Right cardiac atrium (tissue), 5 donors: ENCODE results near the gene LSAMP. TPM values are rescaled to one million over a fixed set of nuclear protein-coding genes. Genes with fewer than 3 reads are reported as not detected.

Experiments
- ATAC-seq, 2 donors: fragments of 200-7000 bp; cut with Tn5 transposase; one replicate each; pipeline versions ENCODE4 v1.8.0 to v1.9.1; 2020; ENCODE audit warnings: moderate library complexity in 2 of 2, mild to moderate bottlenecking in 1 of 2
- DNase-seq, 3 donors: peaks; one replicate each; pipeline ENCODE4 v3.0.0-alpha.2; 2020
- H3K27ac ChIP-seq: one replicate; pipeline ENCODE4 v1.5.1; 2013; ENCODE audit warnings: mild to moderate bottlenecking, low read length, control low read depth, moderate library complexity
- H3K27me3 ChIP-seq: one replicate; pipeline ENCODE4 v1.6.1; 2013; ENCODE audit not compliant: control insufficient read depth, insufficient read depth
- H3K4me1 ChIP-seq: one replicate; pipeline ENCODE4 v1.6.1; 2013; ENCODE audit warnings: low read length; ENCODE audit not compliant: control insufficient read depth, insufficient read depth
- H3K4me3 ChIP-seq: one replicate; pipeline ENCODE4 v1.5.1; 2013; ENCODE audit warnings: low read length, control low read depth
- H3K9me3 ChIP-seq: one replicate; pipeline ENCODE4 v1.6.1; 2013; ENCODE audit warnings: low read length; ENCODE audit not compliant: control insufficient read depth
- WGBS: extraction: QIAGEN DNeasy Blood & Tissue Kit; methylation state at CpG from one replicate; pipeline ENCODE4 v1.1.7; 2013; 5-methylcytosine and 5-hydroxymethylcytosine counted together
- intact Hi-C, 4 donors: fragments of 100-400 bp; cut with DNase I; formaldehyde crosslinking; loops; one replicate each; pipeline versions ENCODE4 v1.11.0 to v1.14.0; 2022 to 2023
- polyA plus RNA-seq: library from polyadenylated mRNA; stranded (reverse); fragments of 200-250 nt; gene quantifications from one replicate; pipeline ENCODE4 v1.2.3, GENCODE V29; 2013
- total RNA-seq, 4 donors: library from RNA; stranded (reverse); fragmentation: NEBNext Ultra II Directional; extraction: Animal tissue kit (Norgen Biotek cat#: 25700); gene quantifications; one replicate each; pipeline ENCODE4 v1.2.1, GENCODE V29; 2021
- donor health status: healthy with polysubstance abuse.
- donor health status: DM: no; HTN: yes; CAD: no.
- donor health status: DM: no; HTN: no; CAD: no.
- donor health status: DM: no; HTN: yes; CAD: no; lungs with severe emphysema.
- donor health status: DM: yes; HTN: yes; CAD: no.

The LSAMP gene
- total and polyA plus RNA-seq, 5 donors: 1.4 to 6.2 (median 3.7) TPM

DNA sequence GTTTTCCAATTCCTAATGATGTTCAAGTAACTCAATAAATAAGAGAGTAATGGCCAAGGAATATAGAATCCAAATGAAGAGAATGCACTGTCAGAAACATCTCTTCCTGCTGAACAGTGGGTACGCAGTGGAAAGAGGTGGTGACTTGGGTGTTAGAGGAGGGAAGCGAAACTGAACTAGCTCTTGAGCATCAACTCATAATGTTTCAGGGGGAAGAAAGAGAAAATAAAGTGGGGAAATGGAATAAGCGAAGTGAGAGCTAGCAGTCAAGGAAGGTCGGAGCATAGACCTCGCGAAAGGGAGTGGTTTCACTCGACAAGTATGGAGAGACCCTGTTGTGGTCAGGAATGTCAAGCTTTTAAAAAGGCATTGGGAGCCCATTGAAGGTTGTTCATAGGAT, 512.5 kb downstream of the LSAMP start:
- 90% methylated on average over 7 of the region's 7 CpGs for WGBS
- Histone ChIP-seq H3K9me3 (no peaks in the 10 kb centered on the region), H3K27me3 (no peaks in the 10 kb centered on the region), H3K4me3 (no peak overlapping the region), H3K4me1 (no peaks in the 10 kb centered on the region), H3K27ac (no peak overlapping the region)
- intact Hi-C loops: no loop called here
- ATAC-seq (no peak), DNase-seq (no peak)

DNA sequence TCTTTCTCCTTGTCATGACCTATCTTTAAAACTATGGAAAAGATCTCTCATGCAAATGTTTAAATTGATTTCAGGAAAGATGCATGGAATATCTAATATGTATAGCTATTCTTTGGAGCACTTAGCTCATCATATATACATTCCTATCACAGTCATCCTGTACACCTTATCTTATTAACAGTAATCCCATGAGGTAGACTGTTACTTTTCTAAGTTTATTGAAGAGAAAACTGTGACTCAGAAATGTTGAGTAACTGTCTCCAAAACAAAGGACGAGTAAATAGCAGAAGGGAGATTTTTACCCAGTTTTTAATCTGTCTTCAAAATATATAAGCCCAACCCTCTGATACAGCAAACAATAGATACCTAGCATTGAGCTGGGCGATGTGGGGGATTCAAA, 513.7 kb downstream of the LSAMP start:
- DNase-seq: no peak

DNA sequence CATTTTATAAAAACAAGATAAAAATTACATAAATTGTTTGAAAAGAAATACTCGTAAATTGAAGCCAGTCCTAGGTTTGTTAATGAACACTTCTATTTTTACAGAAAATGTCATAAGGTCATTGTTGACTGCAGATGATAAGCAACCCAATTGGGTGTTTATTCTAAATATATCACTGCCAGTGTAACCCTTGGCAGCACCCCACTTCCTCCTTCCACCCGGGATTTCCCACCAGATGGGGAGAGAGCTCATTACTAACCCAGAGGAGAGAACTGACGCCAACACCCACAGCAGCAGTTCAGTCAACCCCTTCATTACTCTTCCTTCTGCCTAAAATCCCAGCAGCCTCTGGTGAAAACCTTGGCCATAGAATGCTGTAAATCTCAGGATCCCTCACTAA, 514.4 kb downstream of the LSAMP start:
- 24% methylated on average over 3 of the region's 3 CpGs for WGBS
- no peaks in the 10 kb centered on the region for H3K4me1 ChIP-seq
- H3K9me3 ChIP-seq: no peaks in the 10 kb centered on the region
- H3K4me3 ChIP-seq: no peak overlapping the region
- intact Hi-C loops: no loop called here
- no peak for DNase-seq
- H3K27me3 ChIP-seq: no peaks in the 10 kb centered on the region
- no peak for ATAC-seq
- H3K27ac ChIP-seq: no peak overlapping the region

More for the DNA sequence above, 513.7 kb downstream of the LSAMP start:
- Histone ChIP-seq H3K4me1 (no peaks in the 10 kb centered on the region), H3K27ac (no peak overlapping the region), H3K27me3 (no peaks in the 10 kb centered on the region), H3K4me3 (no peak overlapping the region), H3K9me3 (no peaks in the 10 kb centered on the region)
- ATAC-seq: no peak
- WGBS: 74% methylated on average over 2 of the region's 2 CpGs
- intact Hi-C loops: no loop called here

DNA sequence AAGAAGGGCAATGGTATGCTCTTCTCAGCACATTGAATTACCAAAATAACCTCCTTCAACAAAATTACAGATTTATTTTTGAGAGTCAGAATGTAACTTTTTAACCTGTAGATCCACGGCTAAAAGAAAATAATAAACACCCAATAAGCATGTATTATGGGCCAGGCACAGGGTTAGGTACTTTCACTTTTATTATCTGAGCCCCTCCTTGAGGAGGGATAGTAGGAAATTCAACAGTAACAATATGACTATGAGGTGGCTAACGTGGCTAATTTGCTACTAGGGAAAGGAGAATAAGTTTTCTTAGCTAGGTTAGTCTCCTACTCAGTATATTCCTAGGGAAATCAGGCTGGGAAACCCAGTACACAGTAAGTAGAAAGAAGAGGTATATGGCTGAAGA, 515.1 kb downstream of the LSAMP start:
- no peak for DNase-seq
- 76% methylated on average over 2 of the region's 2 CpGs for WGBS

DNA sequence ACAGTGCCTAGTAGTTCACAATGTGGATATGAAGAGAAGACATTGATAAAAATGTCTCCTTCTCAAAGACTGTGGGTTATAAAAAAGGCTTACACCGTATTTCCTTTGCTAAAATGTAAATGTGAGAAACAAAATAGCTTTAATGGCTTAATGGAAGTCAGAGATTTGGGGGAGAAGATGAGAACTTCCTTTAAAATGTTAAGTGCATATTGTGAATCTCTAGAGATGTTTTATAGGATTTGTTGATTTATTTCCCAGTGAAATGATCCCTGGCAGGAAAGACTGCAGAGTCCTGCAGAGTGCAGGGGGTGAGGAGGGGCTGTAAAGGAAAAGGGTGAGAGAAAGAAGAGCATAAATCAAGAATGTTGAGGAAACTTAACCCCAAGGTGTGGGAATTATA, 516.9 kb downstream of the LSAMP start:
- Histone ChIP-seq H3K27ac (no peak overlapping the region), H3K27me3 (no peaks in the 10 kb centered on the region), H3K4me3 (no peak overlapping the region), H3K9me3 (no peaks in the 10 kb centered on the region), H3K4me1 (no peaks in the 10 kb centered on the region)
- ATAC-seq (no peak), DNase-seq (no peak)
- WGBS: 81% methylated on average over 1 of the region's 1 CpG
- intact Hi-C loops: no loop called here

More for the DNA sequence above, 515.1 kb downstream of the LSAMP start:
- intact Hi-C loops: no loop called here
- no peaks in the 10 kb centered on the region for H3K9me3 ChIP-seq
- H3K4me1 ChIP-seq: no peaks in the 10 kb centered on the region
- no peak for ATAC-seq
- H3K27me3 ChIP-seq: no peaks in the 10 kb centered on the region
- no peak overlapping the region for H3K4me3 ChIP-seq
- H3K27ac ChIP-seq: no peak overlapping the region

DNA sequence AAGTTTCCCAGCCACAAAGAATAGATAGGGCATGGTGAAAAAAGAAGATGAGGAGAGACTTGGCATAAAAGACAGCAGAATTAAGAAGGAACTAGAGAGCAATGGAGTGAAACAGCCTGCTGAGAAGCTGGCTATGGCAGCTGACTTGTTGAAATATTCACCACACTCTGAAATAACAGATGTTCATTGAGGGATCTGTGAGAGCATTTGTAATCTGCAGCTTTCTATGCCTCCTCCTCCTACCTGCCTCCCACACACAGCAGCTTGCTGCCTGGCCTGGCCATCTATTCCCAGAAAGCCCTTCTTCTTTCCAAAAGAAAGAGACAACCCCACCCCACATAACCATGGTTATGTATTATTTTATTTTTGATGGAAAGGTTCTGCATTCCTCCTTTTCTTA, 518.1 kb downstream of the LSAMP start:
- Histone ChIP-seq H3K27ac (no peak overlapping the region), H3K27me3 (no peaks in the 10 kb centered on the region), H3K4me3 (no peak overlapping the region), H3K9me3 (no peaks in the 10 kb centered on the region), H3K4me1 (no peaks in the 10 kb centered on the region)
- ATAC-seq: no peak
- no peak for DNase-seq
- intact Hi-C loops: no loop called here

DNA sequence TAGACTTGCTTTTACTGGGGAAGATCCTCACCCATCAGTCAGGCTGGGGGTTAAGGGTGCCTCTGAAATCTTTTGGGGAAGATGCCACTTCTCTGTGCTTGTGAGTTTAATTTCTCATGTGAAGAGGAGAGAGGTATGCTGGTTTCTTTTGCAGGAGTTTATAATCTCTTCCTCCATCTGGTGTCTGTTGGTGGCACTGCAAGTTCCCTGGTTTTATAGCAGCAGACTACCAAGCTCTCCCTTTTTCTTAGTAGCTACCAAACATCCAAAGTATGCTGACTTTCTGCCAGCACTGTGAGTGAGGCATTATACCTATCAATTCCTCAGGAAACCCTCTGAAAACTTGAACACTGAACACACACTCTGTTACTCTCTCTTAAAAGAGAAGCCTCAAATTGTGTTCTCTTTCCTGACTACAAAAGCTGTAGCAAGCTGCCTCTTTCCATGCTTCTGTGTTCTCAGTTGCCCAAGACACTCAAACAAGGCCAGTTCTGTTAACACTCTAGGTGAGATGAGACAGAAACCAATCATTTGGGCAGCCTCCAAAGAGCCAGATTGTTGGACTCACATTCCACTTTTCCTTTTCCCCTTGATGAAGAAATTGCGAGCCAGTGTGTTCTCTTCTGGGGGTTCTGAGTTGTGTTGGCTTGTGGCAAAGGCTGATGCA, 522.5 kb downstream of the LSAMP start:
- no peaks in the 10 kb centered on the region for H3K4me1 ChIP-seq
- ATAC-seq (no peak), DNase-seq (no peak)
- H3K4me3 ChIP-seq: no peak overlapping the region
- WGBS: 71% methylated on average over 1 of the region's 1 CpG
- H3K27me3 ChIP-seq: no peaks in the 10 kb centered on the region
- H3K9me3 ChIP-seq: no peaks in the 10 kb centered on the region
- intact Hi-C loops: no loop called here
- no peak overlapping the region for H3K27ac ChIP-seq

DNA sequence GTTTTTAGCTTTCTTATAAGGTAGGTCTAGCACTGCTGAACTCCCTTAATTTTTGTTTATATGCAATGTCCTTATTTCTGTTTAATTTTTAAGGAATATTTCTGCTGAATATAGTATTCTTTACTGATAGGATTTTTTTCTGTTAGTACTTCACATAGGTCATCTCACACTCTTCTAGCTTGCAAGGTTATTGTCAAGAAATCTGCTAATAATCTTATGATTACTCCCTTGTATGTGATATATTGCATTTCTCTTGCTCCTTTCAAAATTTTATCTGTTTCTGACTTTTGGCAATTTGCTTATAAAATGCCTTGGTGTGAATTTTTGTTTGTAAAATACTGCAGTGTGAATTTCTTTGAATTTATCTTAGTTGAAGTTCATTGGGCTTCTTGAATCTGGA, 523.6 kb downstream of the LSAMP start:
- DNase-seq: no peak
- ATAC-seq: no peak
- H3K9me3 ChIP-seq: no peaks in the 10 kb centered on the region
- H3K27me3 ChIP-seq: no peaks in the 10 kb centered on the region
- H3K4me3 ChIP-seq: no peak overlapping the region
- H3K4me1 ChIP-seq: no peaks in the 10 kb centered on the region
- intact Hi-C loops: no loop called here
- no peak overlapping the region for H3K27ac ChIP-seq

DNA sequence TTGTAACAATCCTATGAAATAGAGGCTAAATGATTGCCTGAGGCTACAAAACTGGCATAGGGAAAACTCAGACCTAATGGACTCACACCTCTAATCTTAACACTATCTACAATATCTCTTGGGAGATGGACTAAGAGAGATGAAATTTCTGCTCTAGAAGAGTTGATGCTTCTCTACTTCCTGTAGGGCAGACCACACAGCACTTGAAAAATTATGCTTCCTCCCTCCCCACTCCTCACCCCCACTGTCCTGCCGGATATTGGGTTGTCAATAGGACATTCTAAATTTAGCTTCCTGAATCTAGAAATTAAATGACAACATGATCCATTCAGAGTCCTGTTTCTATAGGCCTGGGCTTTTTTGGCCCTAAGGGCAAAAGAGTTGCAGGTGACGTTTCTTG, 526.4 kb downstream of the LSAMP start:
- no peak for DNase-seq
- intact Hi-C loops: no loop called here
- Histone ChIP-seq H3K27me3 (no peaks in the 10 kb centered on the region), H3K4me3 (no peak overlapping the region), H3K9me3 (no peaks in the 10 kb centered on the region), H3K27ac (no peak overlapping the region), H3K4me1 (no peaks in the 10 kb centered on the region)
- 65% methylated on average over 2 of the region's 2 CpGs for WGBS
- no peak for ATAC-seq

DNA sequence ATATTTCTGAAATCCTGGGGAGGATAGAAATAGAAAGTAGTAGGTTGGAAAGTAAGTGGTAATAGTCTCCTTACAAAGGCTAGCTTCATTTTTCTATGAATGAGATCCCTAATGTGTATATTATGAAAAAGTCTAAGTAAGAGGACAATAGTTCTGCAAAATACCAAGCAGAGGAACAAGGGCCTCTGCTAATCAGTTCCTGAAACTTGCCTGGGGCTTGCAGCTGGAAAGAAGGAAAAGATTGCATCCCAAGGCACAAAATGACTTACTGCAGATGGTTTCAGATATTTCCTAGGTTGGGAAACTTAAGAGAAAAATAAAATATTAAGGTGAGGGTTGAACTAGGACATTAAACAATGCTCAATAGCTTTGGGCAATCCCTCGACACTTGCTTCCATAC, 528.4 kb downstream of the LSAMP start:
- DNase-seq (no peak), ATAC-seq (no peak)
- Histone ChIP-seq H3K4me1 (no peaks in the 10 kb centered on the region), H3K27me3 (no peaks in the 10 kb centered on the region), H3K27ac (no peak overlapping the region), H3K9me3 (no peaks in the 10 kb centered on the region), H3K4me3 (no peak overlapping the region)
- 98% methylated on average over 1 of the region's 1 CpG for WGBS
- intact Hi-C loops: no loop called here

DNA sequence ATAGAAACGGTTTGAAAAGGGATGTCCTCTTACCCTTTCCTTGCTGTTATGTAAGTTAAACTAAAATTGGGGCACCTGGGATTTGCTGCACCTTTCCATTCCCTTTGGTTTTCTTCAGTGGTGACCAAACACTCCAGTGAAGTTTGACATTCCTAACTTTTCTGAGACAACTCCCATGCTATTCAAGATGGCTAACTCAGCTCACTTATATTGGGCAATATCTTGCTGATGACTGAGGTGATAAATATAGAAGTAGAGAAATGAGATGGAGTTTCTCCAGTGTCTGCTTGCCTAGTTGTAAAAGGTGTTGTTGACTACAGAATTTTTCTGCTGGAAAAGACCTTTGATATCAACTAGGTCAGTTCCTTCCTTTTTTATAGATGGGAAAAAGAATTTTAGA, 530.2 kb downstream of the LSAMP start:
- 90% methylated on average over 1 of the region's 1 CpG for WGBS
- intact Hi-C loops: no loop called here
- H3K4me3 ChIP-seq: no peak overlapping the region

DNA sequence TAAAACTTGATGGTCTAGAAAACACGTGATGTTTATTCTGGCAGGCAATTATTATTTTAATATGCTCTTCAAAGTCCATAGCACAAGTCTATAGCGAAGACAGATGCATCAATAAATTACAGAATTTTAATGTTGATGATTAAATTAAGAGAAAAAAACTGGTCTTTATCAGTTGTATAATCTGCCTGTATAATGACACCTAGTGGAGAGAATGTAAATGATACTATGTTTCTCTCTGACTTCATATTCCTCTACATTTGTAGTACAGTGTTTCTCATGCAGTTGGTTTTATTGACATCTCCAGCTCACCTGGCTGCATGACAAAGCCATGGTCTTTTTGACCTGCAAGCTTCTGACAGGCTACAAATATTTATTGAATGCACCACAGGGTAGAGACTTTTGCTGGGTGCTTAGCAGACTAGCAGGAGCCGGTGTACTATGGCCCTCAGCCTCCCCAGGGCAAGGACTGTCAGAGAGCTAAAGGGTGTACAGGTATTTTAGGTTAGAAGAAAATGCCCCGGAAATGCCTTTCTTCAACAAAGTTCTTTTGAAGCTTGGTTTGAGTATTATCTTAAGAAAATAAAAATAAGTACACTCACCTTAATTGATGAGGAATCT, 532.1 kb downstream of the LSAMP start:
- no peaks in the 10 kb centered on the region for H3K9me3 ChIP-seq
- no peak overlapping the region for H3K4me3 ChIP-seq
- no peak overlapping the region for H3K27ac ChIP-seq
- no peaks in the 10 kb centered on the region for H3K27me3 ChIP-seq
- intact Hi-C loops: no loop called here
- DNase-seq (no peak), ATAC-seq (no peak)
- WGBS: 82% methylated on average over 4 of the region's 4 CpGs
- no peaks in the 10 kb centered on the region for H3K4me1 ChIP-seq

More for the DNA sequence above, 530.2 kb downstream of the LSAMP start:
- H3K9me3 ChIP-seq: no peaks in the 10 kb centered on the region
- DNase-seq: no peak
- H3K4me1 ChIP-seq: no peaks in the 10 kb centered on the region
- ATAC-seq: no peak
- no peaks in the 10 kb centered on the region for H3K27me3 ChIP-seq
- H3K27ac ChIP-seq: no peak overlapping the region
